Left lobe of liver (tissue), 2 donors: Measurements from ENCODE around the gene SLC46A1. TPM values are rescaled to one million over a fixed set of nuclear protein-coding genes. Genes with fewer than 3 reads are reported as not detected.
A peak's percentile ranks its signal among the peaks of the same experiment; 100 is the strongest.

Experiments
- ATAC-seq: fragments of 200-7000 bp; cut with Tn5 transposase; one replicate; pipeline ENCODE4 v1.9.1; 2020; ENCODE audit warnings: mild to moderate bottlenecking, moderate library complexity
- DNase-seq: peaks from one replicate; pipeline ENCODE4 v3.0.0-alpha.2; 2020; ENCODE audit warnings: low spot score
- total RNA-seq: library from RNA; stranded (reverse); gene quantifications from one replicate; pipeline ENCODE4 v1.2.1, GENCODE V29; 2021
- donor health status: DM: no; HTN: no; CAD: no; lungs with moderate emphysema.
- donor health status: DM: no; HTN: yes; CAD: no.

SLC46A1 gene
- total RNA-seq, 1 donor from 2014 or later, result 46.2 TPM

- peak; percentile 77 for ATAC-seq
These were observed 1.0 kb downstream of the SLC46A1 start for GRCh38 chr17:28404812-28405570.

GRCh38 chr17:28404461-28404811, 1.6 kb downstream of the SLC46A1 start:
- no peak for DNase-seq
- no peak for ATAC-seq

More at GRCh38 chr17:28404812-28405570, 1.0 kb downstream of the SLC46A1 start:
- DNase-seq, result peak; percentile 95

- DNase-seq (no peak), ATAC-seq (no peak)
These were observed 2.0 kb downstream of the SLC46A1 start for GRCh38 chr17:28404007-28404406.

GRCh38 chr17:28402844-28403243, 3.2 kb downstream of the SLC46A1 start:
- DNase-seq (no peak), ATAC-seq (no peak)

GRCh38 chr17:28402224-28402630, 3.8 kb downstream of the SLC46A1 start:
- DNase-seq (no peak), ATAC-seq (no peak)

GRCh38 chr17:28399808-28400207, 6.2 kb downstream of the SLC46A1 start:
- DNase-seq (no peak), ATAC-seq (no peak)

GRCh38 chr17:28398280-28398981, 7.6 kb downstream of the SLC46A1 start:
- DNase-seq (peak; percentile 81), ATAC-seq (peak; percentile 81)

GRCh38 chr17:28397687-28398279, 8.2 kb downstream of the SLC46A1 start:
- DNase-seq, result peak; percentile 51
- peak; percentile 67 for ATAC-seq

- DNase-seq, result no peak
These were observed 8.7 kb downstream of the SLC46A1 start for GRCh38 chr17:28397275-28397674.

GRCh38 chr17:28396635-28397239, 9.3 kb downstream of the SLC46A1 start:
- ATAC-seq (no peak), DNase-seq (no peak)

More at GRCh38 chr17:28397275-28397674, 8.7 kb downstream of the SLC46A1 start:
- ATAC-seq, result no peak

GRCh38 chr17:28395968-28396367, 10.0 kb downstream of the SLC46A1 start:
- no peak for ATAC-seq
- DNase-seq, result no peak

GRCh38 chr17:28395426-28395825, 10.6 kb downstream of the SLC46A1 start:
- ATAC-seq (no peak), DNase-seq (no peak)

GRCh38 chr17:28394337-28395116, 11.5 kb downstream of the SLC46A1 start:
- no peak for DNase-seq
- no peak for ATAC-seq

- ATAC-seq, result no peak
- no peak for DNase-seq
These were observed 13.5 kb downstream of the SLC46A1 start for GRCh38 chr17:28392491-28392890.

- no peak for ATAC-seq
- DNase-seq, result no peak
These were observed 14.6 kb downstream of the SLC46A1 start for GRCh38 chr17:28391401-28391800.

GRCh38 chr17:28390984-28391383, 15.0 kb downstream of the SLC46A1 start:
- no peak for DNase-seq
- ATAC-seq, result no peak

- DNase-seq (no peak), ATAC-seq (no peak)
These were observed 15.4 kb downstream of the SLC46A1 start for GRCh38 chr17:28390563-28390962.

GRCh38 chr17:28390141-28390540, 15.9 kb downstream of the SLC46A1 start:
- ATAC-seq, result no peak
- DNase-seq, result no peak

GRCh38 chr17:28388106-28388505, 17.9 kb downstream of the SLC46A1 start:
- ATAC-seq, result no peak
- no peak for DNase-seq

- no peak for ATAC-seq
- no peak for DNase-seq
These were observed 19.6 kb downstream of the SLC46A1 start for GRCh38 chr17:28386391-28386790.

- DNase-seq (no peak), ATAC-seq (no peak)
These were observed 20.6 kb downstream of the SLC46A1 start for GRCh38 chr17:28385406-28385805.
